ENCODE measurements around the gene NMRK1.

- TF ChIP-seq CTCF (IDR thresholded peaks at IDR 0.05) (no peak), EZH2 (IDR thresholded peaks at IDR 0.05; ENCODE audit: borderline replicate concordance, insufficient read depth, low read depth, low read length, poor library complexity, severe bottlenecking) (no peak)
These were observed 54.0 kb downstream of the NMRK1 start for GRCh38 chr9:75033791-75034473.
